Left cardiac atrium (tissue), 4 donors: ENCODE results near the gene BPIFA2. TPM values are rescaled to one million over a fixed set of nuclear protein-coding genes. Genes with fewer than 3 reads are reported as not detected.

Experiments used
- ATAC-seq, 2 donors: fragments of 200-7000 bp; cut with Tn5 transposase; one replicate each; pipeline ENCODE4 v1.9.1; 2020; ENCODE audit warnings: mild to moderate bottlenecking in 2 of 2, moderate library complexity in 2 of 2
- DNase-seq: peaks from one replicate; pipeline ENCODE4 v3.0.0-alpha.2; 2020
- intact Hi-C, 2 donors: fragments of 100-400 bp; cut with DNase I; formaldehyde crosslinking; loops; one replicate each; pipeline versions ENCODE4 v1.14.1 to v1.15.1; 2022 to 2023
- total RNA-seq, 2 donors: library from RNA; stranded (reverse); fragmentation: NEBNext Ultra II Directional; extraction: Animal tissue kit (Norgen Biotek cat#: 25700); gene quantifications; one replicate each; pipeline ENCODE4 v1.2.1, GENCODE V29; 2021
- donor health status: DM: no; HTN: yes; CAD: no.
- donor health status: DM: no; HTN: yes; CAD: no; lungs with severe emphysema.
- donor health status: DM: yes; HTN: yes; CAD: no.
- donor health status: Dilated cardiomyopathy.

Gene BPIFA2
- total RNA-seq, 2 donors from 2014 or later = not detected

GRCh38 chr20:33158637-33159385 lies 9.1 kb upstream of the BPIFA2 start:
- intact Hi-C loops = no loop called here
- DNase-seq = no peak

GRCh38 chr20:33159713-33160112 lies 8.2 kb upstream of the BPIFA2 start:
- intact Hi-C loops = no loop called here
- no peak for ATAC-seq
- no peak for DNase-seq

More at GRCh38 chr20:33158637-33159385, 9.1 kb upstream of the BPIFA2 start:
- no peak for ATAC-seq

- DNase-seq (no peak), ATAC-seq (no peak)
- intact Hi-C loops = no loop called here
These were observed 7.3 kb upstream of the BPIFA2 start for GRCh38 chr20:33160681-33161080.

GRCh38 chr20:33162313-33162712 lies 5.6 kb upstream of the BPIFA2 start:
- intact Hi-C loops = no loop called here
- DNase-seq = no peak
- ATAC-seq = no peak

- ATAC-seq = no peak
- intact Hi-C loops = no loop called here
- DNase-seq = no peak
These were observed 5.2 kb upstream of the BPIFA2 start for GRCh38 chr20:33162753-33163152.

- no peak for DNase-seq
- intact Hi-C loops = no loop called here
- no peak for ATAC-seq
These were observed 3.9 kb upstream of the BPIFA2 start for GRCh38 chr20:33163856-33164762.

- intact Hi-C loops = no loop called here
These were observed 3.2 kb upstream of the BPIFA2 start for GRCh38 chr20:33164763-33165095.

GRCh38 chr20:33165416-33166055 lies 2.4 kb upstream of the BPIFA2 start:
- intact Hi-C loops = no loop called here
- DNase-seq (no peak), ATAC-seq (no peak)

More at GRCh38 chr20:33164763-33165095, 3.2 kb upstream of the BPIFA2 start:
- ATAC-seq = no peak
- DNase-seq = no peak

- DNase-seq (no peak), ATAC-seq (no peak)
- intact Hi-C loops = no loop called here
These were observed 1.3 kb upstream of the BPIFA2 start for GRCh38 chr20:33166533-33167113.

GRCh38 chr20:33169176-33169794 lies 1.3 kb downstream of the BPIFA2 start:
- intact Hi-C loops = no loop called here
- ATAC-seq (no peak), DNase-seq (no peak)

GRCh38 chr20:33172781-33173180 lies 4.8 kb downstream of the BPIFA2 start:
- no peak for ATAC-seq

GRCh38 chr20:33175123-33175522 lies 7.2 kb downstream of the BPIFA2 start:
- intact Hi-C loops = no loop called here
- ATAC-seq (no peak), DNase-seq (no peak)

More at GRCh38 chr20:33172781-33173180, 4.8 kb downstream of the BPIFA2 start:
- no peak for DNase-seq
- intact Hi-C loops = no loop called here

GRCh38 chr20:33176101-33176500 lies 8.1 kb downstream of the BPIFA2 start:
- no peak for ATAC-seq

GRCh38 chr20:33177866-33178265 lies 9.9 kb downstream of the BPIFA2 start:
- intact Hi-C loops = no loop called here
- ATAC-seq (peak in 1 of 2 donors; percentile 27), DNase-seq (no peak)

More at GRCh38 chr20:33176101-33176500, 8.1 kb downstream of the BPIFA2 start:
- no peak for DNase-seq
- intact Hi-C loops = no loop called here

GRCh38 chr20:33178726-33179125 lies 10.8 kb downstream of the BPIFA2 start:
- intact Hi-C loops = no loop called here
- ATAC-seq (no peak), DNase-seq (no peak)

GRCh38 chr20:33180169-33180568 lies 12.2 kb downstream of the BPIFA2 start:
- no peak for ATAC-seq
- intact Hi-C loops = no loop called here
- no peak for DNase-seq

- DNase-seq (no peak), ATAC-seq (no peak)
- intact Hi-C loops = no loop called here
These were observed 13.6 kb downstream of the BPIFA2 start for GRCh38 chr20:33181482-33182093.

GRCh38 chr20:33183312-33183711 lies 15.4 kb downstream of the BPIFA2 start:
- intact Hi-C loops = no loop called here
- ATAC-seq (no peak), DNase-seq (no peak)
